ENCODE data around the gene PRSS35. TPM values are rescaled to one million over a fixed set of nuclear protein-coding genes. Genes with fewer than 3 reads are reported as not detected.

The PRSS35 gene
- total and polyA plus RNA-seq, 2 of the 8 experiments (the other 6 are each of a cell fraction or from before 2014, with no cell fraction given), result 1.3 to 2.9 TPM

DNA sequence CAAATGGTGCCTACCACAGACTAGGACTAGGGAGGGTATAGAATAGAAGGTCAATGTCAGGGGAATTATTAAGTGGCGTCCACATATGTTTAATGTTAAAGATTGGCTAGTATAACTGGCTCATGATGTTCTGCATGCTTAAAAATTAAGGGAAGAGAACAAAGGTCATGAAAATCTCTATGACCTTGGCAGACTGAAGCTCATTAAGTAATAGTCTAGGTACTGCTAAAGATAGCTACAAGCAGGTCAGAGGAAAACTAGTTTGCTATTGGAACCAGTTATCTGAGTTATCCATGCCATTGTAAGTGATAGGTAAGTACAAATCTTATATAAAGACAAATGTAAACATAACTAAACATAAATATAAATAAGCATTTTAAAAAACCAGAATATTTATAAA lies 32.9 kb upstream of the PRSS35 start (continued):
- TF ChIP-seq CBX5 (IDR thresholded peaks at IDR 0.05; ENCODE audit: low read depth, low read length) (no peak), TCF12 (IDR thresholded peaks at IDR 0.05; ENCODE audit: low read depth, low read length) (no peak), ATF2 (IDR thresholded peaks at IDR 0.05; ENCODE audit: low read length) (no peak), BRCA1 (IDR thresholded peaks at IDR 0.05; ENCODE audit: low read depth, low read length) (no peak), NRF1 (IDR thresholded peaks at IDR 0.05; ENCODE audit: low read depth, low read length) (no peak), EP300 (IDR thresholded peaks at IDR 0.05; ENCODE audit: borderline replicate concordance in 1 of 2, low read depth in 2 of 2, low read length in 2 of 2) (no peak)
